HepG2 (cell line): ENCODE measurements around the gene KTN1.

ENCODE experiments used
- CREB3 ChIP-seq: sonication (generic); formaldehyde crosslinking; IDR thresholded peaks from 2 replicates; pipeline ENCODE4 v1.5.0; 2020; ENCODE audit warnings: missing genetic modification reagents
- CTCF ChIP-seq: sonication (generic); formaldehyde crosslinking; IDR thresholded peaks from 2 replicates; pipeline ENCODE4 v1.5.0; 2020; ENCODE audit warnings: mild to moderate bottlenecking, missing genetic modification reagents, moderate library complexity
- HINFP ChIP-seq: sonication (generic); formaldehyde crosslinking; IDR thresholded peaks from 2 replicates; pipeline ENCODE4 v1.4.0; 2020; ENCODE audit warnings: low read depth, mild to moderate bottlenecking, missing genetic modification reagents
- HMGXB4 ChIP-seq, 2 experiments: sonication (generic) in 1 of 2; formaldehyde crosslinking in 1 of 2; IDR thresholded peaks; 2 replicates each; pipeline versions ENCODE4 v1.4.0 to v1.6.1; 2018 to 2020; ENCODE audit warnings: missing genetic modification reagents in 2 of 2, borderline replicate concordance in 1 of 2, low read depth in 1 of 2, mild to moderate bottlenecking in 1 of 2, missing biosample characterization in 1 of 2
- LRRFIP1 ChIP-seq: sonication (generic); formaldehyde crosslinking; conservative IDR thresholded peaks from 2 replicates; pipeline ENCODE4 v1.4.0; 2020; ENCODE audit warnings: missing genetic modification reagents
- MYNN ChIP-seq: sonication (generic); formaldehyde crosslinking; IDR thresholded peaks from 2 replicates; pipeline ENCODE4 v1.4.0; 2020; ENCODE audit warnings: mild to moderate bottlenecking, low read depth, missing genetic modification reagents
- NBN ChIP-seq: fragments of 450-650 bp; conservative IDR thresholded peaks from 2 replicates; pipeline ENCODE4 v1.6.1; 2017
- NFIC ChIP-seq: IDR thresholded peaks from 2 replicates; pipeline ENCODE4 v1.6.1; 2012; ENCODE audit warnings: mild to moderate bottlenecking, low read length, inconsistent platforms
- ZNF281 ChIP-seq: sonication (generic); formaldehyde crosslinking; IDR thresholded peaks from 2 replicates; pipeline ENCODE4 v1.4.0; 2020; ENCODE audit warnings: missing genetic modification reagents, borderline replicate concordance
- ZNF572 ChIP-seq: sonication (generic); formaldehyde crosslinking; IDR thresholded peaks from 2 replicates; pipeline ENCODE4 v1.5.1; 2020; ENCODE audit warnings: mild to moderate bottlenecking, missing genetic modification reagents
- ZNF780A ChIP-seq: sonication (generic); formaldehyde crosslinking; IDR thresholded peaks from 2 replicates; pipeline ENCODE4 v1.8.0; 2022; ENCODE audit warnings: mild to moderate bottlenecking, missing genetic modification reagents, moderate library complexity

GRCh38 chr14:55604488-55604887, 24.5 kb downstream of the KTN1 start:
- TF ChIP-seq CREB3 (CRISPR knock-in tag) = no peak
- no peak for TF ChIP-seq MYNN (CRISPR knock-in tag)
- no peak for TF ChIP-seq ZNF281 (CRISPR knock-in tag)
- no peak for TF ChIP-seq HINFP
- TF ChIP-seq ZNF572 (CRISPR knock-in tag) = no peak
- no peak for TF ChIP-seq LRRFIP1
- no peak for TF ChIP-seq HMGXB4 (CRISPR knock-in tag; IDR thresholded peaks at IDR 0.05; ENCODE audit: borderline replicate concordance in 1 of 2, low read depth in 1 of 2)
- no peak for TF ChIP-seq CTCF
- TF ChIP-seq NBN = no peak
- TF ChIP-seq ZNF780A (CRISPR knock-in tag) = no peak
- TF ChIP-seq NFIC = no peak
